Esophagus squamous epithelium (tissue), 5 donors: ENCODE measurements around the gene SPARC. TPM values are rescaled to one million over a fixed set of nuclear protein-coding genes. Genes with fewer than 3 reads are reported as not detected.
A peak's percentile ranks its signal among the peaks of the same experiment; 100 is the strongest.
"Not testable (repeated sequence)": the region's sequence is repeated elsewhere in the genome, so short reads cannot be mapped to it uniquely, and the experiment has no call there.

Source experiments
- DNase-seq: peaks from one replicate; lab custom pipeline; 2025; lab: John Stamatoyannopoulos, UW
- H3K27ac ChIP-seq, 4 donors: fragments of 200-600 bp; sonication (generic); one replicate each; pipeline ENCODE4 v1.5.1; 2016 to 2019; ENCODE audit warnings: mild to moderate bottlenecking in 1 of 4
- H3K27me3 ChIP-seq, 4 donors: fragments of 200-600 bp; sonication (generic); 1 replicate in 3 of 4; 2 replicates in 1 of 4; pipeline versions ENCODE4 v1.5.1 to v1.6.0; 2017 to 2021; ENCODE audit warnings: antibody characterized with exemption in 1 of 4
- H3K36me3 ChIP-seq, 3 donors: fragments of 200-600 bp; sonication (generic); one replicate each; pipeline ENCODE4 v1.5.1; 2016 to 2019
- H3K4me1 ChIP-seq, 3 donors: fragments of 200-600 bp; sonication (generic); one replicate each; pipeline ENCODE4 v1.5.1; 2017 to 2019
- H3K4me3 ChIP-seq, 4 donors: fragments of 200-600 bp; sonication (generic); 1 replicate in 3 of 4; 2 replicates in 1 of 4; pipeline ENCODE4 v1.5.1; 2016 to 2019; ENCODE audit warnings: mild to moderate bottlenecking in 2 of 4, moderate library complexity in 1 of 4
- H3K9me3 ChIP-seq, 3 donors: fragments of 200-600 bp; sonication (generic); one replicate each; pipeline ENCODE4 v1.5.1; 2016 to 2019
- POLR2A ChIP-seq, 4 donors: fragments of 450-650 bp; IDR thresholded peaks; one replicate each; pipeline ENCODE4 v1.6.1; 2017; ENCODE audit warnings: antibody characterized with exemption in 4 of 4, mild to moderate bottlenecking in 4 of 4, moderate library complexity in 3 of 4
- WGBS, 2 donors: methylation state at CpG; one replicate each; pipeline ENCODE4 v1.1.5; 2018; 5-methylcytosine and 5-hydroxymethylcytosine counted together
- intact Hi-C: fragments of 100-400 bp; cut with DNase I; formaldehyde crosslinking; loops from one replicate; pipeline ENCODE4 v1.15.0; 2022
- total RNA-seq, 4 donors: library from RNA; depleted of rRNA; stranded (reverse); fragments of >200 nt; gene quantifications; one replicate each; pipeline ENCODE4 v1.1.0, GENCODE V29; 2016
- TF ChIP-seq, protein P1 (sequence below), 6 experiments: fragments of 450-650 bp in 4 of 6; fragments of 200-600 bp in 2 of 6; sonication (generic) in 2 of 6; IDR thresholded peaks; one replicate each; pipeline ENCODE4 v1.5.1; 2016 to 2019; ENCODE audit warnings: antibody characterized with exemption in 6 of 6, mild to moderate bottlenecking in 4 of 6, moderate library complexity in 4 of 6
- donor health status: DM: yes; HTN: yes; CAD: no.

SPARC gene
- total RNA-seq, 4 donors from 2014 or later: 14.9 to 164 (median 61.9) TPM

- H3K27ac ChIP-seq: no peak overlapping the region
- no peaks in the 10 kb centered on the region for H3K36me3 ChIP-seq
- intact Hi-C loops: no loop called here
- peaks cover 0 to 23% (median 8%) of the 10 kb centered on the region in 3 donors for H3K4me1 ChIP-seq
- WGBS, 2 donors: 87 to 90% methylated on average over 1 of the region's 1 CpG
- DNase-seq: no peak
- TF ChIP-seq, protein P1, sequence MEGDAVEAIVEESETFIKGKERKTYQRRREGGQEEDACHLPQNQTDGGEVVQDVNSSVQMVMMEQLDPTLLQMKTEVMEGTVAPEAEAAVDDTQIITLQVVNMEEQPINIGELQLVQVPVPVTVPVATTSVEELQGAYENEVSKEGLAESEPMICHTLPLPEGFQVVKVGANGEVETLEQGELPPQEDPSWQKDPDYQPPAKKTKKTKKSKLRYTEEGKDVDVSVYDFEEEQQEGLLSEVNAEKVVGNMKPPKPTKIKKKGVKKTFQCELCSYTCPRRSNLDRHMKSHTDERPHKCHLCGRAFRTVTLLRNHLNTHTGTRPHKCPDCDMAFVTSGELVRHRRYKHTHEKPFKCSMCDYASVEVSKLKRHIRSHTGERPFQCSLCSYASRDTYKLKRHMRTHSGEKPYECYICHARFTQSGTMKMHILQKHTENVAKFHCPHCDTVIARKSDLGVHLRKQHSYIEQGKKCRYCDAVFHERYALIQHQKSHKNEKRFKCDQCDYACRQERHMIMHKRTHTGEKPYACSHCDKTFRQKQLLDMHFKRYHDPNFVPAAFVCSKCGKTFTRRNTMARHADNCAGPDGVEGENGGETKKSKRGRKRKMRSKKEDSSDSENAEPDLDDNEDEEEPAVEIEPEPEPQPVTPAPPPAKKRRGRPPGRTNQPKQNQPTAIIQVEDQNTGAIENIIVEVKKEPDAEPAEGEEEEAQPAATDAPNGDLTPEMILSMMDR (IDR thresholded peaks at IDR 0.05): no peak
- TF ChIP-seq POLR2A (IDR thresholded peaks at IDR 0.05): no peak
- no peak overlapping the region for H3K4me3 ChIP-seq
- H3K27me3 ChIP-seq: no peaks in the 10 kb centered on the region
- H3K9me3 ChIP-seq: no peaks in the 10 kb centered on the region
These were observed 17.1 kb upstream of the SPARC start for GRCh38 chr5:151703780-151704179.

- no peak for DNase-seq
- H3K4me1 ChIP-seq: peaks cover 0 to 27% (median 12%) of the 10 kb centered on the region in 3 donors
- no peak overlapping the region for H3K27ac ChIP-seq
- 64 to 67% methylated on average over 1 of the region's 1 CpG for WGBS, 2 donors
- no peaks in the 10 kb centered on the region for H3K9me3 ChIP-seq
- intact Hi-C loops: no loop called here
- TF ChIP-seq, protein P1 (IDR thresholded peaks at IDR 0.05): no peak
- no peaks in the 10 kb centered on the region for H3K27me3 ChIP-seq
- no peak overlapping the region for H3K4me3 ChIP-seq
- no peaks in the 10 kb centered on the region for H3K36me3 ChIP-seq
These were observed 16.5 kb upstream of the SPARC start for GRCh38 chr5:151703227-151703626.

GRCh38 chr5:151700820-151701219 lies 14.1 kb upstream of the SPARC start:
- Histone ChIP-seq H3K36me3 (no peaks in the 10 kb centered on the region), H3K27me3 (no peaks in the 10 kb centered on the region), H3K27ac (no peak overlapping the region), H3K4me3 (no peak overlapping the region), H3K9me3 (no peaks in the 10 kb centered on the region), H3K4me1 (peaks cover 0 to 45% (median 12%) of the 10 kb centered on the region in 3 donors)
- no peak for TF ChIP-seq POLR2A (IDR thresholded peaks at IDR 0.05)
- TF ChIP-seq, protein P1 (IDR thresholded peaks at IDR 0.05): no peak
- intact Hi-C loops: no loop called here
- no peak for DNase-seq

DNA sequence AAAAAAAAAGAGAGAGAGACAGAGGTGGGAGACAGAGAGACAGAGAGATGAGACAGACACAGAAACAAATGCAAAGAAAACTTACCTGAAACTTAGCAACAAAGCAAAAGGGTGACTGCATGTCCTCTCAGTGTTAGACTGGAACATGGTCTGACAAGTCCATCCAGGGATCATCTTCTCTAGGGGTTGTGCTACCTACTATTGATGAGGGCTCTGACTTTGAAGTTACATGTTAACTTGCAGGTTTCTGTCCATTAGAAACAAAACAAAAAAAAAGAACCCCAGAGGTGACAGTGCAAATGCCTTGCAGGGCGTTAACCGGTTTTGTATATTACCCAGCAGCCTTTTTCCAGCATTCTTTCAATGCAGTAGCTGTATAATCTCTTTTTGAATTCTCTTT lies 13.6 kb upstream of the SPARC start:
- H3K4me3 ChIP-seq: no peak overlapping the region
- H3K9me3 ChIP-seq: no peaks in the 10 kb centered on the region
- TF ChIP-seq POLR2A (IDR thresholded peaks at IDR 0.05): no peak
- TF ChIP-seq, protein P1 (IDR thresholded peaks at IDR 0.05): no peak
- H3K36me3 ChIP-seq: no peaks in the 10 kb centered on the region
- H3K27ac ChIP-seq: peak overlapping the region in 1 of 4 donors; percentile 76
- no peaks in the 10 kb centered on the region for H3K27me3 ChIP-seq
- H3K4me1 ChIP-seq: peaks cover 0 to 47% (median 12%) of the 10 kb centered on the region in 3 donors
- no peak for DNase-seq
- intact Hi-C loops: no loop called here
- 85 to 86% methylated on average over 2 of the region's 2 CpGs for WGBS, 2 donors

GRCh38 chr5:151699071-151699901 lies 12.6 kb upstream of the SPARC start:
- Histone ChIP-seq H3K27me3 (no peaks in the 10 kb centered on the region), H3K36me3 (no peaks in the 10 kb centered on the region), H3K27ac (peak overlapping the region; percentile 55 to 85 (median 79)), H3K4me3 (peak overlapping the region in 1 of 4 donors; percentile 17), H3K9me3 (no peaks in the 10 kb centered on the region), H3K4me1 (peaks cover 0 to 47% (median 12%) of the 10 kb centered on the region in 3 donors)
- intact Hi-C loops: no loop called here
- DNase-seq: no peak
- WGBS, 2 donors: 45 to 46% methylated on average over 13 of the region's 13 CpGs
- TF ChIP-seq POLR2A (IDR thresholded peaks at IDR 0.05): no peak
- TF ChIP-seq, protein P1 (IDR thresholded peaks at IDR 0.05): no peak

DNA sequence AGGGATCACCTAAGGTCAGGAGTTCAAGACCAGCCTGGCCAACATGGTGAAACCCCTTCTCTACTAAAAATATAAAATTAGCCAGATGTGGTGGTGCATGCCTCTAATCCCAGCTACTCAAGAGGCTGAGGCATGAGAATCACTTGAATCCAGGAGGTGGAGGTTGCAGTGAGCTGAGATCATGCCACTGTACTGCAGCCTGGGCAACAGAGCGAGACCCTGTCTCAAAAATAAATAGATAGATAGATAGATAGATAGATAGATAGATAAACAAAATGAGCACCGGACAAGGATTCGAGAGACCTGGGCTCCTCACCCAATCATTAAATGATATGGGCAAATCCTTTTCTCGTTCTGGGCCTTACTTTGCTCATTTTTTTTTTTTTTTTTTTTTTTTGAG lies 11.4 kb upstream of the SPARC start:
- H3K36me3 ChIP-seq, intact Hi-C loops, DNase-seq, H3K9me3 ChIP-seq, H3K4me3 ChIP-seq, H3K27me3 ChIP-seq: not testable (repeated sequence)
- 93 to 97% methylated on average over 4 of the region's 4 CpGs for whole genome bisulfite sequencing, 2 donors
- peaks cover 0 to 47% (median 12%) of the 10 kb centered on the region in 3 donors for H3K4me1 ChIP-seq
- peak overlapping the region in 2 of 4 donors; percentile 75 to 83 for H3K27ac ChIP-seq
